IPS-18c (cell line): ENCODE results near the gene WDR90.
"Not testable (repeated sequence)": the region's sequence is repeated elsewhere in the genome, so short reads cannot be mapped to it uniquely, and the experiment has no call there.

Experiments used
- H3K4me3 ChIP-seq: 2 replicates; pipeline ENCODE4 v1.7.0; 2013; ENCODE audit warnings: low read depth, mild to moderate bottlenecking, low read length, moderate library complexity; ENCODE audit not compliant: insufficient read depth
- H3K9me3 ChIP-seq: one replicate; pipeline ENCODE4 v1.6.1; 2013; ENCODE audit warnings: mild to moderate bottlenecking, low read length, moderate library complexity; ENCODE audit not compliant: control insufficient read depth, insufficient read depth

Gene WDR90

DNA sequence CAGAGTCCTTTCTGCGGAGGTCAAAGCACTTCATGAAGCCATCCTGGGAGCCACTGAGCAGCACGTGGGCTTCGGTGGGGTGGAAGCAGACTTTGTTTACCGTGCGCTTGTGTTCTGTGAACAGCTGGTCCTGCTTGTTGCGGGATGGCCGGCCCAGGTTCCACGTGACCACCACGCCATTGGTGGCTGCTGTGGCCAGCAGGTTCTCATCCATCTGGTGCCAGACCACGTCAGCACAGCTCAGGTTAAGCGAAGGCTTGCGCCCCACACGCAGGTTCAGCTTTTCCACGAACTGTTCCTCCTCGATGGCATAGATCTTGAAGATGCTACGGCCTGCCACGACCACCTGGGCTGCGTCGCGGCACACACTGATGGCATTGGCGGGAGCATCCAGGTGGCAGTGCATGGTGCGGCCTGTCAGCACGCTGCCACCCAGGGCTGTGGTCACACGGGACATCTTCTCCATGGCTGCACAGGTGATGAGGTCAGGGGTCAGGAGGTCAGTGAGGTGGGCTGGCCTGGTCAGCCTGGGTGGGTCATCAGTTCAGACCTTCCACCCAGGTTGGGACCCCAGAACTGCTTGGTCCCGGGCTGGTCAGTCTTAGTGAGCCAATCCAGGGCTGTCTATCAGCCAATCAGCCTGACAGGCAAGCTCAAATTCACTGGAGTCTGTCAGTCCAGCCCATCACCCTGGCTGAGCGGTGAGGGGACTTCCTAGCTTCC lies 40.2 kb downstream of the WDR90 start:
- Histone ChIP-seq H3K9me3 (no peaks in the 10 kb centered on the region), H3K4me3 (peak overlapping the region; percentile 92)

DNA sequence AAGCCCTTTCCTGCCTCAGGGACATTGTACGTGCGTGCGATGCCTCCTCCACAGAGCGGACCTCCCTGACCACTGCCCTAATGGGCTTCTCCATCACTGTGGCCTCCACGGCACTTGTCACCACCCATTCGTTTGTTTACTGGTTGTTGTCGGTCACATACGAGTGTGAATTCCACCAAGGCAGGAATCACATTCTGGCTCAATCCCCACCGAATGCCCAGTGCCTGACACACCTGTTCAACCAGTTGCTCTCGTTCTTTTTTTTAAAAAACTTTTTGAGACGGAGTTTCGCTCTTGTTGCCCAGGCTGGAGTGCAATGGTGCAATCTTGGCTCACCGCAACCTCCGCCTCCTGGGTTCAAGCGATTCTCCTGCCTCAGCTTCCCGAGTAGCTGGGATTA lies 42.1 kb downstream of the WDR90 start:
- H3K4me3 ChIP-seq, H3K9me3 ChIP-seq: not testable (repeated sequence)

DNA sequence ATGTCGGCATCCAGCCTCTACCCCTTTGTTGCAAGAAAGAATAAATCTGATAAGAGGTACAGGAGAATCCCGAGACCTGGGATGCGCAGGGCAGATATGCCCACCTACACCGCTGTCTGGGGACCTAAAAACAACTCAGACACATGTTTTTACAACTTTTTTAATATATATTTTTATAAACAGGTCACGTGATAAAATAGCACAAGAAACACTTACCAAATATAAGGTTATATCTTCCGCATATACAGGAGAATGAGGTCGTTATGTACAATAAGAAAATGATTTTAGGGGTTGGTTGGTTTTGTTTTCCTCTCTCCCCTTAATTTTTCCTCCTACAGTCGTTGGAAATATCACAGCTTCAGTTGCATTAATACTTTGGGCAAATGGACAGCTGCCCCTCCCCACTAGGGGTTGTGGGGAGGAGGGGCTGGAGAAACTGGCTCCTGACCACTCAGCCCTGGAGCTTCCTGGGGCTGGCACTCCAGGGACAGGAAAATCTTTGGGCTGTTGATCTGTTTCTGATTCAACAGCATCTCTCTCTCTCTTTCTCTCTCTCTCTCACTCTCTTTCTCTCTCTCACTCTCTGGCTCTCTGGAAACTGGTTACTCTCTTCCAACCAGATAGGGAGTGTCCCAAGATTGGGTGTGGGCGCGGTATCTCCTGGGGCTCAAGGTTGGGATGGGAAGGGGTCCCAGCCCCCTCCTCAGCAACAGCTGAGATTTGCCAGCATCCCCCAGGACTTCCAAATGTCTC lies 43.4 kb downstream of the WDR90 start:
- Histone ChIP-seq H3K9me3 (no peaks in the 10 kb centered on the region), H3K4me3 (no peak overlapping the region)

DNA sequence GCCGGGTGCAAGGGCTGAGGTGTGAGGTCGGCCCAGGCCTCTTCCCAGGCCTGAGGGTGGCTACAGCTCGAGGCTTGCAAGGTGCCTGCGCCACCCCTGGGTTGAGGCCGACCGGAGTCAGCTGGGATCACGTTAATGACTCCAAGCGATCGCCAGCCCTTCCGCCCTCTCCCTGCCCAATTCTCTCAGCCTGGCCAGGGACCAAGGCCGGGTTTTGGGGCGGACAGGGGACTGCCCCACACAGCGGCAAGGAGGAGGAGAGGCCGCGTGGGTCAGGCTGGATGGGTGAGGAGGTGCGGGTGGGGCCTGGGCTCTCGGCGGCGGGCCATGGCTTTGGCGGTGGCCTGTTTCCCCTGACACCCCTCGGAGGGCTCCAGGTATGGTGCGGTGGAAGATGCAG lies 44.2 kb downstream of the WDR90 start:
- peak overlapping the region; percentile 57 for H3K4me3 ChIP-seq
- H3K9me3 ChIP-seq: no peaks in the 10 kb centered on the region

DNA sequence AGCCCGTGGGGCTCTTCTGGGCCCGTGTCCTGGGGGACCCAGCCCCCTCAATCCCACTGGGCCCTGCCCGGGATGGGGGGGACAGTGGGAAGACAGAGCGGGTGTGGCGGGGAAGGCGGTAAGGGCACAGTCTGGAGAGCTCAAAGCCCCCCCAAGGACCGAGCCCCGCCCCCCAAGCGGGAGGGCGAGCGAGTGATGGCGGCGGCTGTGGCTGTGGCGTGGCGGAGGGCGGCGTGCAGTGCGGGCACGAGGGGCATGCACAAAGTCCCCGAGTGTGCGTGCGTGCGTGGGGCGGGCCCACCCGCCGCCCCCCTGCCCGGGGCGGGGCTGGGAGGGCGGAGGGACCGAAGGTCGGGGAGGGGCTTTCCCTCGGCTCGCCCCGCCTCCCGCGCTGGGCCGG lies 44.6 kb downstream of the WDR90 start:
- Histone ChIP-seq H3K4me3 (peak overlapping the region; percentile 57), H3K9me3 (no peaks in the 10 kb centered on the region)

DNA sequence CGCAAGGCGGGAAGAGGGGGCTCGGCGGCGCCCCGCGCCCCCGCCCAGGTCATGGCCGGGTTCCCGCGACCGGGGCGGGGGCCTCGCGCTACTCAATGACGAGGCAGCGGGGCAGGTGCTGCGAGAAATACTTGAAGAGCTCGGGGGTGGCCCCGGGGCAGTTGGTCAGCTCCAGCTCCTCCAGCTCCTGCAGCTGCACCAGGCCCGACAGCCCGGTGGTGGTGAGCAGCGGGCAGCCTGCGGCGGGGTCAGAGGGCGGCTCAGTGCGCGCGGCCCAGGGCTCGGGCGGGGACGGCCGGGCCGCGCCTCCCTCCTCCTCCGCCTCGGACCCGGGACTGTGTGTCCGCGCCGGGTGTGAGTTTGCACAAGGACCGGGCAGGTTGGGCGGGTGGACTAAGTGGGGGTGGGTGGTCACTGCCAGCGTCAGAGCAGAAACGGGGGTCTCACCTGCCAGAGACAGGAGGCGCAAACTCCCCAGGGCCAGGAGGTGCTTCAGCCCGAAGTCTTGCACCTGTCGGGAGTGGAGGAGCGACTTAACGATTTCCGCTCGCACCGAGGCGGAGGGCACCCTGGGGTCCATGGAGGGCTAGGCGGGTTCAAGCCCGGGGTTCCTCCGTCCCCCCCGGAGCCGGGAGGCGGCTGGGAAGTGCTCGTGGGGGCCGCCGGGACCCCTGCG lies 45.2 kb downstream of the WDR90 start:
- H3K4me3 ChIP-seq: peak overlapping the region; percentile 57
- H3K9me3 ChIP-seq: no peaks in the 10 kb centered on the region

DNA sequence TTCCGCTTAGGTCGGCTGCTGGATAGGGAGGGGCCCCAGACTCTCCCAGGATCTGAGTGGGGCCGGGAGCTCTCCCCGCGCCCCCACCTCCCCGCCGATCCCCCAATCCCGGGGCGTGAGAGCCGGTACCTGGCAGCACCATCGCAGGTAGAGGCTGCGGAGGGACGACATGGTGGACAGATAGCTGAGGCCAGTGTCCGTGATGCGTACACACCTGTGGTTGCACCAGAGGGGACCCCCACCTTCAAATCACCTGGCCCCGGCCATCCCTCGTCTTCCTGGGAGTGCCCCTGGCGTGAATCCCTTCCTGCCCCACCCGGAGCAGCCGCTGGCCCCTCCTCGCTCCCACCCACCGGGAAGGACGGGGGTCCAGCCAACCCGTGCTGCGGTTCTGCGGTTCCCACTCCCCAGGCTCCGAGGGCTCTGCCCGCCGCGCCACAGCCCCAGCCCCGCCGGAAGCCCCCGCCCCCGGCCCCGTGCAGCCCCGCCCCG lies 45.7 kb downstream of the WDR90 start:
- no peaks in the 10 kb centered on the region for H3K9me3 ChIP-seq
- peak overlapping the region; percentile 57 for H3K4me3 ChIP-seq

DNA sequence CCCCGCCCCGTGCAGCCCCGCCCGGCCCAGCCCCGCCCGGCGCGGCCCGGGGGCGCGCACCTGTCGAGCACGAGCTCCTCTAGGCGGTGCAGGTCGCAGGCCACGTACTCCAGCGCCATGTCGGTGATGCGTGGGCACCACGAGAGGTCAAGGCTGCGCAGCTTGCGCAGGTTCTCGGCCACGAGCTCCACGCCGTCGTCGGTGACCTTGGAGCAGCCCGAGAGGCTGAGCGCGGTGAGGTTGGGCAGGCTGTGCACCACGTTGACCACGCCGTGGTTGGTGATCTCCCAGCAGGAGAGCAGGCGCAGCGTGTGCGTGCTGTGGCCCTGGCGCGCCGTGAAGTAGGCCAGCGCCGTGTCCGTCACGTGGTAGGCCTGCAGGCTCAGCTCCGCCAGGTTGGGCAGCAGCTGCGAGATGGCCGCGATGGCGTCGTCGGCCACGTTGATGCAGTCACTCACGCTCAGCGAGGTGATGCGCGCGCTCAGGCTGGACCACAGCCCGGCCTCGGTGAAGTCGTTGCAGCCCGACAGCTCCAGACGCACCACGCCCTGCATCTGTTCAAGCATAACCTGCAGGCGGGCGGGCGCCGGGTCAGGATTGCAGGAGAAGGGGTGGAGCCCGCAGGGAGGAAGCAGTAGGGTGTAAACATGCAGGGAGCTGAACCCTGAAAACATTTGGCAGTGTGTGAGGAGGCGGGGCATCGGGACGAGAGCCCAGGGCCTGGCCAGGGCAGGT lies 46.4 kb downstream of the WDR90 start:
- Histone ChIP-seq H3K9me3 (no peaks in the 10 kb centered on the region), H3K4me3 (peak overlapping the region; percentile 65)

DNA sequence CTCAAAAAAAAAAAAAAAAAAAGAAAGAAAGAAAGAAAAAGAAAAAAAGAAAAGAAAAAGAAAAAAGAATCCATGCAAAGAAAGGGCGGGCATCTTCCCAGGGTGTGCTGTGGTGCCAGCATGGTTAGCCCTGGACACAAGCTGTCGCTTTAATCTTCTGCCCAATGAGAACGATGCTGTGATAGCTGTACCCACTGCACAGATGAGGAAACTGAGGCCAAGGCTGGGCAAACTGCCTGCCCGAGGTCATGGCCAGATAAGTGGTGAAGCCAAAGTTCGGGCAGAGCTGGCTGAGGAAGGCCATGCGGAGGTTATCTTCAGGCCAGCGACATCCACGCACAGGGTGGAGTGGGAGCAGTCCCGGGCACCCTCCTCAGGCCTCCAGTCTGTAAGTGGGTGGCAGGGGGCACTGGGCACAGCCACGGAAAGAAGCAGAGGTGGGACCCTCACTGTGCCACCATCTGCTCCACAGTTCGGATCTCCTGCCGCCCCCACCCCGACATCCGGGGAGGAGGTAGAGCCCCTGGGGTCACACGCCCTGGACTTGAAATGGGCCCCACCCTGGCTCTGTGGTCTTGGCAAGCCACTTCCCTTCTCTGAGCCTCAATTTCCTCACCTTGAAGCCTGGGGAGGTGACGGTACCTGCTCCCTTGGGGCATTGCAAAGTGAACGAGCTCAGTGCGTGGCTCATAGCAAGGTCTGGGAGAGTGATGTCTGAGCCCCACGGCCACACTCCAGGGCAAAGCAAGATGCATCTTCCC lies 49.9 kb downstream of the WDR90 start:
- no peak overlapping the region for H3K4me3 ChIP-seq
- H3K9me3 ChIP-seq: no peaks in the 10 kb centered on the region

DNA sequence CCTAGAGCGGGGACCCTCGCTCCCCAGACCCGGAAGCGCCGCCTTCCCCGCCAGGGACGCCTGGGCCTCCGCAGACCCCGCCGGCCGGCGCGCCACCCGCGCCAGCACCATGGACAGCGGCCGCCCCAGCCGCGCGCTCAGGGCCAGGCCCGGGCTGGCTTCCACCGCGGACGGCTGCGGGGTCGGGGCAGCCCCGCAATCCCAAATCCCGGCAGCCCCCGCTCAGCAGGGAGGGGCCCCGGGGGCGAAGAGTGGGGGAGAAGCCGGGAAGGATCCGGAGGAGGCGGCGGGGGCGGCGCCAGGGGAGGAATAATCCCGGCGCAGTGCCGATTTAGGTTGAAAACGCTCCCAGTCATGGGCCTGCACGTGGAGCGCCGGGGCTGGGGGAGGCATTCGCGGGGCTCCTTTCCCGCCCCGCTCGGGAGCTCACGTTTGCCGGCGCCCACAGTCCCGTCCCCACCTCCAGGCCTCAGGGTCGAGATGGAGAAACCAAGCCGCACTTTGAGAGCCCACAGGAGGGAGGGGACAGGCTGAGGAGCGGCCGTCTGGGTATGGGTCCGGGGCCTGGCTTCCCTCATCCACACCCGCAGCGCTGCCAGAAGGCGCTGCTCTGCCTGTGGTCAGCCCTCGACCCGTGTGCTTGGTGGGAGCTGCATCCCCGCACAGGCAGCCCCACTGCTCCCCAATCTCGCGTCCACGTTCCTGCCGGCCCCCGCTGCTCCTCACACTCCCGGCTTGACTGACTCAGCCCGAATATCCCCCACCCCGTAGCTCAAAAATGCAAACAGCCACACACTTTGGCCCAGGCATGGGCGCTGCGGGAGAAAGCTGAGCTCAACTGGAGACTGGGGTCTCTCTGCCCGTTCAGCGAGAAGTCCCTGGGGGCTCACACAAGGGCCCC lies 51.8 kb downstream of the WDR90 start:
- no peaks in the 10 kb centered on the region for H3K9me3 ChIP-seq
- H3K4me3 ChIP-seq: peak overlapping the region; percentile 36

DNA sequence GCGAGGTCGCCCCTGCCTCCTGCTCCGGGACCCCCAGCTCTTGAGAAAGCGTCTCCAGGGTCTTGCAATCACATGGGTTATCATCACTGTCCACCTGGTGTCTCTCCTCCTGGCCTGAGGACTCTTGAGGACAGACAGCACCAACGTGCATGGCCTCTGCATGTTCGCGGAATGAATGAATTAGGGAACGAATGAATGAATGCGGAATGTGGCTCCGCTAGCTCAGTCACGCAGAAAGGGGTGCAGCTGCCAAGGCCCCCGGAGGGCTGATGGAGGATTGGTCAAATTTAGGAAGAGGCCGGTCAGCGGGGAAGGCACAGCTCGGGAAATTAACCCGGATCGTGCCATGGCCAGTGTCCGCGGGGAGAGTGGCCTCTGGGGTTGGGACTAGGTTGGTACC lies 53.2 kb downstream of the WDR90 start:
- Histone ChIP-seq H3K4me3 (no peak overlapping the region), H3K9me3 (no peaks in the 10 kb centered on the region)

DNA sequence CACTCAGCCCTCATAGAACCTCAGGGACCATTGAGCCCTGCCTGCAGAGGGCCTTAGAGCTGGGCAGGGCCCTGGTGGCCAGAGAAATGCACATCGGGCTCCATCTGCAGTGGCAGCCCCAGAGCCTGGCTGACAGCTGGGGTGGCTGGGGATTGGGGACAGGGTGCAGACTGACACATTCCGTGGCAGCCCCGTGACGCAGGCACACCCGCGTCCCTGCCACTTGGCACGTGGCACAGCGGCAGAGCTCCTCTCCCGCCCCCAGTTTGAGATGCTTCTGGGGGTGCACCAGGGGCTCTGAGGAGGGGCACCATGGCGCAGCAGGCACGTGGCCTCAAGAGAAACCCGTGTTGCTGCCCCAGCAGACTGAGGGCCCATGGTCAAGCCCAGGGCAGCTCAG lies 54.2 kb downstream of the WDR90 start:
- Histone ChIP-seq H3K4me3 (no peak overlapping the region), H3K9me3 (no peaks in the 10 kb centered on the region)

DNA sequence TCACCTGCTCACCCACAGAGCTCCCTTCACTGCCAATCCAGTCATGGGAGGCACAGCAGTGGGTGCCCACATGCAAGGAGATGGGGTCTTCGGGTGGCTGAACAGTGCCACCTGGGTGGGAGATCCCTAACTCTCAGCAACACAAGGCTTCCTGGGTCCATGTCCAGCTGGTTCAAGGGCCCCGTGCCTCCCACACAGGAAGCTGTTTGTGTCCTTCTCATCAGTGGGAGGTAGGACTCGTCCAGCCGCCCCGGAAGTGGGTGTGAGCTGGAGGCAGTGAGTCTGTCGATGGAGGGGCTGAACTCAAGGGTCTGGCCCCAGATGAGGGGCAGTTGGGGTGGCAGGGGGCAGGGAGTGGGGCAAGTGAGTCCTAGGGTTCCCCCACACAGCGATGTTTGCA lies 54.9 kb downstream of the WDR90 start:
- no peaks in the 10 kb centered on the region for H3K9me3 ChIP-seq
- no peak overlapping the region for H3K4me3 ChIP-seq

DNA sequence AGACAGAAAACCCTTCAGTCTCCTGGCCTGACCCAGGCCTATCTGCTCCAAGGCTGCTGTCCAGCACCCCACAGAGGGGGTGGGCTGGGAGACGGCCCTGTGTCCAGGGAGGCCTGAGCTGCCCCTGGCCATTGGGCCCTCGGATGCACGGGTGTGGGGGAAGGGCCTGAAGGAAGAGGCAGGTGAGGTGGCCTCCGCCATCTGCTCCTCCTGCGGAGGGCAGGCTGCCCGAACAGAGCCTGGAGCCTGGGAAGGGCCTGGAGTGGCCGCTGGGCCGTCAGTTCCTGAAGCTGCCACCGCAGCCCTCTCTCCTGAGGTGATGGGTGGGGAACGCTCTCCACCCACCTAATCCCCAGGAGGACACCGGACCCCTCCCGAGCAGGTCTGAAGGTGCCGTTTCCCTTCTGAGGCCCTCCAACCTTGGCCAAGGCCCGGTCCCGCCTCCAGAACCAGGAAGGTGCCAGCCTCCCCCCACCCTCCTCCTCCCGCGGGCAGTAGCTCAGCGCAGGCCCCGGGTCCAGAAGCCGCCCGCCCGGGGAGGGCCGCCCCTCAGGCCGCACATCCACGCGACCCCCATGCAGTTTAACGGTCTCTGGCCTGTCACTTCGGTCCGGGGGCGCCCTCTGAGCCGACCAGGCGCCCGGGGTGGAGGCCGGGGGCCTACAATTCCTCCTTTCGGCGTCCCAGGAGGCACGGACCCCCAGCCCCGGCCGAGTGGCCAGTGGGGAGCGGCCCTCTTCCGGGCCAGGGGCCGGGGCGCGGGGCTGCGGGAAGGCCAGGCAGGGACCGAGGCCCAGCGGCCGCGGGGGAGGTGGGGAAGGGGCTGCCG lies 55.6 kb downstream of the WDR90 start:
- H3K9me3 ChIP-seq: no peaks in the 10 kb centered on the region
- H3K4me3 ChIP-seq: peak overlapping the region; percentile 34; the same call in 1 of the 2 replicates
